GM19372 (cell line): ENCODE data around the gene NLGN3.
"Not testable (repeated sequence)": the region's sequence is repeated elsewhere in the genome, so short reads cannot be mapped to it uniquely, and the experiment has no call there.

Source experiments
- ATAC-seq: cut with Tn5 transposase; IDR thresholded peaks from one replicate; pipeline ENCODE4 v1.9.1; 2021; ENCODE audit warnings: mild to moderate bottlenecking, low read depth, moderate library complexity; ENCODE audit not compliant: unreplicated experiment

Gene NLGN3

DNA sequence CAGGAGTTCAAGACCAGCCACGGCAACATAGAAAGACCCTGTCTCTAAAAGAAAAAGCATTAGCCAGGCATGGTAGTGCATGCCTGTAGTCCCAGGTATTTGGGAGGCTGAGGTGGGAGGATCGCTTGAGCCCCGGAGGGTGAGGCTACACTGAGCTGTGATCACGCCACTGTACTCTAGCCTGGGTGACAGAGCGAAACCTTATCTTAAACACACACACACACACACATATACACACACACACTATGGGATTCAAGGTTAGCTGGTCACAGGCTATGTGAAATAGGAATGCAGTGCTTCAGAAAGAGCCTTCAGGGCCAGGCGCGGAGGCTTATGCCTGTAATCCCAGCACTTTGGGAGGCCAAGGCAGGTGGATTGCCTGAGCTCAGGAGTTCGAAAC lies 23.5 kb downstream of the NLGN3 start:
- no peak for ATAC-seq

GRCh38 chrX:71169586-71169985 lies 24.9 kb downstream of the NLGN3 start:
- ATAC-seq, result no peak

GRCh38 chrX:71170660-71171059 lies 26.0 kb downstream of the NLGN3 start:
- ATAC-seq, result no peak

DNA sequence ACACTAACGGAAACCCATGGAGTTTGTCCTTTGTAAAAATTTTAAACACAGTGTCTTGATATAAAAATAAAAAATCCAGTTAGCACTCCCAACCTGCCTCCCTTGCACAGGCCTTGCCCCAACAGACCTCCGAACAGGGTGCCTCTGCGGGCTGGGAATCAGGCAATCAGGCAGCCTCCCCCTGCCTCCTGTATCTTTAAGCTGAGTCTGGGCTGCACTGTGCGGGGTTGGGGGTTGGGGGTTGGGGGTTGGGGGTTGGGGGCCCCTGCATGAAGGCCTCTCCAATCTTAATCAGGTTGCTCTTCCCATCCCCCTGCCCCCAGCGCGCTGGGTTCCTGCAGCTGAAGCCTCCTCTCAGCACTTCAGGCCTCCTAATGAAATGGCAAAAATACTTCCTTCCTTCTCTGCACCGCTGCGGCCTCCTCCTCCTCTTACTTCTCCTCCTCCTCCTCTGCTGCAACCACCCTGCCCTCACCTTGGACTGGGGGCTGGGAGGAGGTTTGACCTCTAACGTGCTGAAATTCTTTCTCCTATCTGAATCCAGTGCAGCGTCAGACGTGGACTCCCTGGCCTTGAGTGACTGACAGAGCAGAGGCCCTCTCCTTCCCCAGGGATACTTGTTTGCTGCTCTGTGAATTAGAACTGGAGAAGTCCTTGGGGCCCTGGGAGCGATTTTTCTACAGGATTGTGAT lies 26.6 kb downstream of the NLGN3 start:
- no peak for ATAC-seq

GRCh38 chrX:71173440-71173839 lies 28.8 kb downstream of the NLGN3 start:
- ATAC-seq, result no peak

GRCh38 chrX:71174795-71175194 lies 30.2 kb downstream of the NLGN3 start:
- no peak for ATAC-seq

DNA sequence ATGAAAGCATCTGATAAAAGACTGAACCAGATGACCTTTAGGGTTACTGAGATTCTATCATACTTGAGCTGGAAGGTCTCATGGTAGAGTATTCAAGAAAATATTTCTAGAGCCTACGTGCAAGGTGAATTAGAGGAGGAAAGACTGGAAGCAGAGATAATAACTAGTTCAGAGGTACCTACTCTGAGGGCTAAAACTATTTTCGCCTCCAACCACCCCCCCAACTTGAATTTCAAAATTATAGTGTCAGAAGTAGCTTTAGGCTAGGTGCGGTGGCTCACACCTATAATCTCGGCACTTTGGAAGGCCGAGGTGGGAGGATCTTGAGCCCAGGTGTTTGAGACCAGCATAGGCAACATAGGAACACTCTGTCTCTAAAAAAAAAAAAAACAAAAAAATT lies 30.9 kb downstream of the NLGN3 start:
- ATAC-seq, result no peak

DNA sequence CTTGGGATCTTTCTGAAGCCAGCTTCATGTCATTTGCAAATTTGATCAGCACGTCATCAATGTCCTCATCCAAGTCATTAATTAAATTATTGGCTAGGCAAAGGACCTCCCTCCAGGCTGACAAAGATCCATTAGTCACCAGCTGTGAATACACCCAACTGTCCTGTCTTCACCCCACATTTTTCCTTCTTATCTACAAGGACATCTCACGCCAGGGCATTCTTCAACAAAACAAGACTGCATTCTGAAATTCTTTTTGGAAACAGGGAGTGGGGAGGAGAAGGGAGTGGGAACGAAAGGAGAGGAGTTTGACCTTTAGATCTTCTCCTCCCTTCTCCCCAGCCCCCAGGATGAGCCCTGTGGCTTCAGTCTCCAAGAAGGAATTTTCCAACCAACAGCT lies 32.7 kb downstream of the NLGN3 start:
- no peak for ATAC-seq

- ATAC-seq, result no peak
These were observed 34.3 kb downstream of the NLGN3 start for GRCh38 chrX:71178908-71179307.

DNA sequence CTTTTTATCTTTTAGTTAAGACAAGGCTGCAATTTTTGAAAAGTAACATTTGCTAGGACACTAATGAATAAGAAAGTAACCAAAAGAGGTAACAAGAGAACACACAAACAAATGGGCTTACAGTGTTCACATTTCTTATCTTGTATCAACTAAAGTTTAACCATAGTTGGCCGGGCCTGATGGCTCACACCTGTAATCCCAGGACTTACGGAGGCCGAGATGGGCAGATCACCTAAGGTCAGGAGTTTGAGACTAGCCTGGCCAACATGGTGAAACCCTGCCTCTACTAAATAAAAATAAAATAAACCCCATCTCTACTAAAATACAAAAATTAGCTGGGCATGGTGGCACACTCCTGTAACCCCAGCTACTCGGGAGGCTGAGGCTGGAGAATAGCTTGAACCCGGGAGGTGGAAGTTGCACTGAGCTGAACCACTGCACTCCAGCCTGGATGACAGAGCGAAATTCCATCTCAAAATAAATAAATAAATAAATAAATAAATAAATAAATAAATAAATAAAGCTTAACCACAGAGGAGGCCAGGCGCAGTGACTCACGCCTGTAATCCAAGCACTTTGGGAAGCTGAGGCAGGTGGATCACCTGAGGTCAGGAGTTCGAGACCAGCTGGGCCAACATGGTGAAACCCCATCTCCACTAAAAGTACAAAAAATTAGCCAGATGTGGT lies 36.1 kb downstream of the NLGN3 start:
- not testable (repeated sequence) for ATAC-seq

GRCh38 chrX:71181558-71181909 lies 36.9 kb downstream of the NLGN3 start:
- peak; percentile 33 for ATAC-seq

DNA sequence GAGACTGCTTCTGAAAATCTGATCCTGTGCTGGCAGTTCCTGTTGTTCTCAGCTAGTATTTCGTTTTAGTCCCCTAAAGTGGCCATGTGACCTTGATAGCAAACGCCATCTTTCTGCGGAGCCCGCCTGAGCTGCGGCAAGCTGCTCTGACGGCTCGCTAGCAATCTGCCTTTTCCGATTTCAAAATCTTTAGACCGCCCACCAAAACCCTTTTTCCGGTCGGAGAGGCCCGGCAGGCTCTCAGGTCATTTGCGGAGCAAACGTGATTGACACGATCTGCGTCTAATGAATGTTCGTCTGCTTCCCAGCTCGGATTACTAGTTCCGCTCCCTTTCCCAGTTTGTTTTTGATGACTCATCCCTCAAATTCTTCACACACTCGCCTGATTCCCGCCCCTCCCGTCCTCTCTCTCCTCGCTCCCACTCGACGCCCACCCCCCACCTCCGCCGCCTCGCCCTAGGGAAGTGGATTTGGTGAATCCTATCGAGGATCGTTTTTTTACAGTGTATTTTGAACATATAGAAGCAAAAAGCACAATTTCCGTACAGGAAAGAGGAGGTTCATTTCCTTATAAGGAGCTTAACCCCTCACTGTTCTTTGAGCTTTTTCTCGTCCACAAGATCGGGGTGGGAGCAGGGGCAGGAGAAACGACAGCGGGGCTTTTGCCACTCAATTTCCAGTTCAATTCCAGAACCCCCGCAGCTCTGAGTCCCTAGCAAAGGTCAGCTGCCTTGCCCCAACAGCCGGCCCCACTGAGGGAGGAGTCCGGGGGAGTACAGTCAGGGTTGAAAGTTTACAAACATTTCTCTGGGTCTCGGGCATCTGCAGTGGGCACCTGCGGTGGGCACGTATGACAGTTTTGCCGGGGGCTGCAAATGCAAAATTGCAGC lies 37.5 kb downstream of the NLGN3 start:
- peak; percentile 84 for ATAC-seq

DNA sequence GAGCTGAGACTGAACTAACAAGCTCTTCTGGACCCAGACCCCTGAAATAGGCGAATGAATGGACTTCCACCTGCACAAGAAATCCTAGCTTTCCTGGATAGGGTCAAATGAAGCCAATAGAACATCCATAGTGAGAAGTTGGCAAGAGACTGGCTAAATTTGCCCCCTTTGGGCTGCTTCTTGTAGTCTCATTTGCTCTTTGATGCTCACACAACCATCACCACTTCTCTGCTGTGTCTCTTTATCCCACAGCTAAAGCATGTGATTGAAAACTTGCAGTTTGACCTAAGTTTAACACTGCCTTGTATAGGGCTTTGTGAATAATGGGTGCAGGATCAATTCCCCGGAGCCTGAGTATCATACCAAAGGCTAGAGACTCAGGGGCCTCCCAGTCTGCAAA lies 38.2 kb downstream of the NLGN3 start:
- ATAC-seq, result no peak

DNA sequence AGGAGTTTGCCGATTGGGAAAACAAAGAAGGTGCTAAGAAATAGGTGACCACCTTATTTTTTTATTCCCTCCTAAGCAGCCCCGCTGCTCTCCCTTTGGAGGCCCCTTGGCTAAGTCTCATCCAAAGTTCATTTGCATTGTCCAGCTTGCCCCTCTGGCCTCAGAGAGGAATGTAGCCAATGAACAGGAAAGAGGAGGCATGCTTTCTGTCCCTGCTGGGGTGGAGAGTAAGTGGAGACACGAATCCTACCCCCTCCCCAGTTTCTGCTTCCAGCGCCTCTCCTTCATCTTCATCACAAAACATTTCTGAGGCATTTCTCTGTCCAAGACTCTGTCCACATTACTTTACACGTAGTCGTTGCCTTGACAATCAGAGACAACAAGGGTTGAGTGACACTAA lies 38.7 kb downstream of the NLGN3 start:
- ATAC-seq, result no peak

DNA sequence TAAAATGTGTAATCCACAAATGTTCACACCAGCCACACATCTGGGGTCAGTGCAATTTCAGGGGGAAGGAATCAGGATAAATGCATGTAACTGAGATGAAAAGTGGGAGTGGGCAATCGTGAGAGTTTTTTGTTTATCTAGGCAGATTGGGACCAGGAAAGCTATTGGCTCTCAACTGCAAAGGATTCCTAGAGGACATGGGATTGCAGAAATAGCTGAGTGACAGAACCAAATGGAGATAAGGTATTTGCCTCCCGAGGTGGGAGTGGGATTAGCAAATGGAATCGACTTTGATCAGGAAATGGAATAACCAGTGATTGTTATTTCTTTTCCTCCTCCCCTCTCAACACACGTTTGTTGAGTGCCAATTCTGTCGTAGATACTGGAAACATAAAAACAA lies 39.5 kb downstream of the NLGN3 start:
- ATAC-seq, result no peak

GRCh38 chrX:71184803-71185495 lies 40.3 kb downstream of the NLGN3 start:
- no peak for ATAC-seq

GRCh38 chrX:71191248-71191647 lies 46.6 kb downstream of the NLGN3 start:
- no peak for ATAC-seq

GRCh38 chrX:71195964-71196649 lies 51.5 kb downstream of the NLGN3 start:
- ATAC-seq, result peak; percentile 54

GRCh38 chrX:71198066-71198465 lies 53.4 kb downstream of the NLGN3 start:
- ATAC-seq, result peak; percentile 57
